Neural progenitor cell (in vitro differentiated cells): ENCODE measurements around the gene MYPN.

ENCODE experiments used
- CTCF ChIP-seq: fragments of 200-600 bp; sonication (generic); IDR thresholded peaks from 2 replicates; pipeline ENCODE4 v1.5.1; 2017; ENCODE audit warnings: antibody characterized with exemption, mild to moderate bottlenecking
- EZH2 ChIP-seq: fragments of 200-600 bp; sonication (generic); IDR thresholded peaks from 2 replicates; pipeline ENCODE4 v1.6.1; 2017; ENCODE audit warnings: antibody characterized with exemption, mild to moderate bottlenecking, moderate library complexity
- EZH2phosphoT487 ChIP-seq: fragments of 200-600 bp; sonication (generic); IDR thresholded peaks from 2 replicates; pipeline ENCODE4 v1.6.1; 2017; ENCODE audit warnings: antibody characterized with exemption

- TF ChIP-seq EZH2phosphoT487 (no peak), CTCF (no peak), EZH2 (no peak)
These were observed 8.2 kb upstream of the MYPN start for GRCh38 chr10:68101066-68101465.
